ENCODE measurements around the gene MBTPS1. TPM values are rescaled to one million over a fixed set of nuclear protein-coding genes. Genes with fewer than 3 reads are reported as not detected.

Gene MBTPS1
- total and polyA plus RNA-seq, 10 of the 15 experiments (the other 5 are each of a cell fraction or from before 2014, with no cell fraction given), result 1.3 to 43.9 (median 35.2) TPM

- TF ChIP-seq BCL3 (IDR thresholded peaks at IDR 0.05; ENCODE audit: borderline replicate concordance, insufficient read depth, low read depth, low read length, poor library complexity, severe bottlenecking) (no peak), RUNX3 (IDR thresholded peaks at IDR 0.05; ENCODE audit: low read length) (no peak), PRDM15 (CRISPR knock-in tag; IDR thresholded peaks at IDR 0.05) (no peak), MXI1 (IDR thresholded peaks at IDR 0.05; ENCODE audit: low read depth, low read length) (no peak), HDAC2 (IDR thresholded peaks at IDR 0.05) (no peak), IKZF2 (IDR thresholded peaks at IDR 0.05) (no peak)
Measured at GRCh38 chr16:84131117-84131516, 14.4 kb upstream of the MBTPS1 start (continued).

All from GM12878 (cell line).